ENCODE measurements around the gene OR2AT4.

- no peak for TF ChIP-seq GATA2 (IDR thresholded peaks at IDR 0.05; ENCODE audit: low read depth, low read length)
- no peak for TF ChIP-seq GATA3 (IDR thresholded peaks at IDR 0.05; ENCODE audit: low read depth, low read length)
These were observed 30.6 kb downstream of the OR2AT4 start for GRCh38 chr11:75066061-75066460.

Measured in SH-SY5Y (cell line).